Esophagus muscularis mucosa (tissue), 4 donors: ENCODE results near the gene USP38. TPM values are rescaled to one million over a fixed set of nuclear protein-coding genes. Genes with fewer than 3 reads are reported as not detected.

Experiments
- DNase-seq: peaks from one replicate; pipeline ENCODE4 v3.0.0-alpha.2; 2017; ENCODE audit errors: extremely low spot score
- H3K27ac ChIP-seq, 4 donors: fragments of 200-600 bp; sonication (generic); replicated peaks in 1 of 4; 1 replicate in 3 of 4; 2 replicates in 1 of 4; pipeline ENCODE4 v1.5.1; 2016 to 2019; ENCODE audit warnings: mild to moderate bottlenecking in 1 of 4
- H3K27me3 ChIP-seq, 4 donors: fragments of 200-600 bp; sonication (generic); one replicate each; pipeline versions ENCODE4 v1.5.1 to v1.6.0; 2016 to 2019
- H3K36me3 ChIP-seq, 4 donors: fragments of 200-600 bp; sonication (generic); one replicate each; pipeline ENCODE4 v1.5.1; 2016 to 2019
- H3K4me1 ChIP-seq, 4 donors: fragments of 200-600 bp; sonication (generic); one replicate each; pipeline ENCODE4 v1.5.1; 2016 to 2019
- H3K4me3 ChIP-seq, 4 donors: fragments of 200-600 bp; sonication (generic); 1 replicate in 2 of 4; 2 replicates in 2 of 4; pipeline ENCODE4 v1.5.1; 2016 to 2019; ENCODE audit warnings: mild to moderate bottlenecking in 4 of 4, moderate library complexity in 1 of 4
- H3K9me3 ChIP-seq, 4 donors: fragments of 200-600 bp; sonication (generic); 1 replicate in 3 of 4; 2 replicates in 1 of 4; pipeline ENCODE4 v1.5.1; 2016 to 2019
- EP300 ChIP-seq: sonication (generic); formaldehyde crosslinking; IDR thresholded peaks from one replicate; pipeline ENCODE4 v1.6.1; 2017; ENCODE audit warnings: antibody characterized with exemption
- POLR2A ChIP-seq: fragments of 450-650 bp; IDR thresholded peaks from one replicate; pipeline ENCODE4 v1.6.1; 2017; ENCODE audit warnings: antibody characterized with exemption, moderate library complexity, mild to moderate bottlenecking, low read depth
- POLR2AphosphoS5 ChIP-seq, 2 donors: sonication (generic); formaldehyde crosslinking; IDR thresholded peaks; one replicate each; pipeline ENCODE4 v1.6.1; 2017; ENCODE audit warnings: antibody characterized with exemption in 2 of 2
- WGBS: methylation state at CpG from one replicate; pipeline ENCODE4 v1.1.5; 2018; 5-methylcytosine and 5-hydroxymethylcytosine counted together
- intact Hi-C: fragments of 100-400 bp; cut with DNase I; formaldehyde crosslinking; loops from one replicate; pipeline ENCODE4 v1.15.1; 2023
- total RNA-seq, 4 donors: library from RNA; depleted of rRNA; stranded (reverse); fragments of >200 nt; gene quantifications; one replicate each; pipeline versions ENCODE4 v1.1.0 to v1.2.1, GENCODE V29; 2016
- TF ChIP-seq, protein P1 (sequence below), 3 experiments: fragments of 200-600 bp in 2 of 3; fragments of 450-650 bp in 1 of 3; sonication (generic) in 2 of 3; IDR thresholded peaks; one replicate each; pipeline ENCODE4 v1.5.1; 2017 to 2019; ENCODE audit warnings: antibody characterized with exemption in 3 of 3, mild to moderate bottlenecking in 2 of 3, moderate library complexity in 1 of 3

The USP38 gene
- total RNA-seq, 4 donors from 2014 or later, result 16.6 to 25.5 (median 23.3) TPM

DNA sequence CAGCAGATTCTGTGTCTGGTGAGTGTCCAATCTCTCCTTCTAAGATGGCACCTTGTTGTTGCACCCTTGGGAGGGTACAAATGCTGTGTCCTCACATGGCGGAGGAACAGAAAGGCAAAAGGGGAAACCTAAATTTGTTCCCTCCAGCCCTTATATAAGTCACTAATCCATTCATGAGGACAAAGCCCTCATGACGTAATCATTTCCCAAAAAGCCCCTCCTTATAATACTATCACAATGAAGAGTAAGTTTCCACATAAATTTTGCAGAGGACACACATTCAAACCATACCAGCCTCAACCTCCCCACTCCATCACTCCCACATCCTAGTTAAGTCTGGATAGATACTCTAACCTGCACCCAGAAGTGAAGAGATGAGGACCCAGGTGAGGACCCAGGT lies 63.1 kb downstream of the USP38 start:
- H3K27me3 ChIP-seq, result no peaks in the 10 kb centered on the region
- H3K27ac ChIP-seq, result no peak overlapping the region
- intact Hi-C loops, result no loop called here
- no peak overlapping the region for H3K4me3 ChIP-seq
- no peaks in the 10 kb centered on the region for H3K36me3 ChIP-seq
- no peak for TF ChIP-seq EP300
- TF ChIP-seq POLR2A, result no peak
- TF ChIP-seq POLR2AphosphoS5 (IDR thresholded peaks at IDR 0.05), result no peak
- TF ChIP-seq, protein P1, sequence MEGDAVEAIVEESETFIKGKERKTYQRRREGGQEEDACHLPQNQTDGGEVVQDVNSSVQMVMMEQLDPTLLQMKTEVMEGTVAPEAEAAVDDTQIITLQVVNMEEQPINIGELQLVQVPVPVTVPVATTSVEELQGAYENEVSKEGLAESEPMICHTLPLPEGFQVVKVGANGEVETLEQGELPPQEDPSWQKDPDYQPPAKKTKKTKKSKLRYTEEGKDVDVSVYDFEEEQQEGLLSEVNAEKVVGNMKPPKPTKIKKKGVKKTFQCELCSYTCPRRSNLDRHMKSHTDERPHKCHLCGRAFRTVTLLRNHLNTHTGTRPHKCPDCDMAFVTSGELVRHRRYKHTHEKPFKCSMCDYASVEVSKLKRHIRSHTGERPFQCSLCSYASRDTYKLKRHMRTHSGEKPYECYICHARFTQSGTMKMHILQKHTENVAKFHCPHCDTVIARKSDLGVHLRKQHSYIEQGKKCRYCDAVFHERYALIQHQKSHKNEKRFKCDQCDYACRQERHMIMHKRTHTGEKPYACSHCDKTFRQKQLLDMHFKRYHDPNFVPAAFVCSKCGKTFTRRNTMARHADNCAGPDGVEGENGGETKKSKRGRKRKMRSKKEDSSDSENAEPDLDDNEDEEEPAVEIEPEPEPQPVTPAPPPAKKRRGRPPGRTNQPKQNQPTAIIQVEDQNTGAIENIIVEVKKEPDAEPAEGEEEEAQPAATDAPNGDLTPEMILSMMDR (IDR thresholded peaks at IDR 0.05), result no peak
- WGBS, result 95% methylated on average over 2 of the region's 2 CpGs
- H3K4me1 ChIP-seq, result peaks cover 5 to 44% (median 32%) of the 10 kb centered on the region in 4 donors
- DNase-seq, result no peak
- no peaks in the 10 kb centered on the region for H3K9me3 ChIP-seq

DNA sequence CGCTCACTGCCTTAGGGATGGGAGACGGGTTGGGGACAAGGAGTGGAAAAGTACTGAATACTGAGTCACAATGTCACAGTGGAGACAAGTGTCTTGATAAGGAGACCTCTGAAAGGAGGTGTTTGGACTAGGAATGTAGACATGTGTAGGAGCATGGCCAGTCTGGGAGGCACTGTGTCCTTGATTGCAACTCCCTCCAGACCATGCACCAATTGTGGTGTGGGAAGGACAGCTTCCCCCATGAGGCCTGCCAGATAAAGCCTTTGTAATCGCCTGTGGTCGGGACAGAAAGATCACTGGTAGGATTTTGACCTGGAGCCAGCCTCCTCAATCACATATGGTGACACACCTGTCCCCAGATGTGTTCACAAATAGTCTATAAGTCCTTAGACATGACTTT lies 64.1 kb downstream of the USP38 start:
- no peak for DNase-seq
- no peaks in the 10 kb centered on the region for H3K9me3 ChIP-seq
- H3K27me3 ChIP-seq, result no peaks in the 10 kb centered on the region
- intact Hi-C loops, result no loop called here
- no peak overlapping the region for H3K4me3 ChIP-seq
- no peaks in the 10 kb centered on the region for H3K36me3 ChIP-seq
- WGBS, result 95% methylated on average over 4 of the region's 4 CpGs
- no peak for TF ChIP-seq POLR2A
- TF ChIP-seq POLR2AphosphoS5 (IDR thresholded peaks at IDR 0.05), result no peak
- TF ChIP-seq EP300, result no peak
- TF ChIP-seq, protein P1 (IDR thresholded peaks at IDR 0.05), result no peak
- H3K4me1 ChIP-seq, result peaks cover 5 to 35% (median 28%) of the 10 kb centered on the region in 4 donors
- no peak overlapping the region for H3K27ac ChIP-seq

DNA sequence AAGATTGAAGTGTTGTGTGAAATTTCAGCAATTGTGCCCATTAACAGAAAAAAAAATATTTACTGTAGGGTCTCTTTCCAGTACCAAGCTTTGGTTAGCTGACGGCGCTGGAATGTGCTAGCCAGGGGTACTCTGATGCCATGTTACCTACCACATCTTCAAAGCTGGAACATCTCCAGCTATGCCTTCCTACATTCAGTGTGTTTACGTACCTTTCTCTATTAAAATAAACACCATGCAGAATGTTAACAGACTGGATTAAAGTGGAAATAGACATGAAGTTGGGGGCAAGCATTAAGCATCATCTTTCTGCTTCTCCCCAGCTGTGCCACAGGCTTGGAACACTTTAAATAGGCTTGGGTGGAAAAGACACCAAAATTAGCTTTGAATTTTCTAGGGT lies 65.9 kb downstream of the USP38 start:
- peaks cover 5 to 37% (median 30%) of the 10 kb centered on the region in 4 donors for H3K4me1 ChIP-seq
- no peak overlapping the region for H3K4me3 ChIP-seq
- H3K27ac ChIP-seq, result peak overlapping the region; percentile 0 to 67 (median 60)
- H3K27me3 ChIP-seq, result no peaks in the 10 kb centered on the region
- no peaks in the 10 kb centered on the region for H3K36me3 ChIP-seq
- 52% methylated on average over 3 of the region's 3 CpGs for WGBS
- no peak for DNase-seq
- no peaks in the 10 kb centered on the region for H3K9me3 ChIP-seq
- TF ChIP-seq EP300 (no peak), POLR2AphosphoS5 (IDR thresholded peaks at IDR 0.05) (no peak), POLR2A (no peak)
- TF ChIP-seq, protein P1 (IDR thresholded peaks at IDR 0.05), result no peak
- intact Hi-C loops, result loop anchor here (5.0 kb wide), 1 partner anchor 42 kb away; no protein-coding TSS in a partner anchor

DNA sequence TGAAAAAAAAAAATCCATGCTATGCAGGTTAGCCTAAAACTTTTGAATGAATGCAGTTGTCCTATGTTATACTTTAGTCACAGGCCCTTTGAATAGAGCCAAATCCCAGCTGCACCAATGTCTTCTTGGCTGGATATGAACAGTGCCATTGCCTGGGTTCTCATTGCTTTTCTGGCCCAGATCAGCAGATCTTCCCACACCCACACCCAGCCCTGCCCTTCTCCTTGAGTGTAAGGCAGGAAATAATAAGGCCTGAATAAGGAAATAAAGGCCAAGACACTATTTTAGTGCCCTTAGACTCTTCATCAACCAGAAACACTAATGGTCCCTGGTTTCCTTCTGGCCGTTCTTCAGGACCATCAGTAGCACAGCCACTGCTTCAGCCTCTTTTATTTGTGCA lies 66.6 kb downstream of the USP38 start:
- WGBS, result 50% methylated on average over 1 of the region's 1 CpG
- TF ChIP-seq, protein P1 (IDR thresholded peaks at IDR 0.05), result no peak
- intact Hi-C loops, result loop anchor here (5.0 kb wide), 1 partner anchor 41 kb away; no protein-coding TSS in a partner anchor
- no peaks in the 10 kb centered on the region for H3K36me3 ChIP-seq
- no peak for DNase-seq
- H3K4me1 ChIP-seq, result peaks cover 5 to 37% (median 30%) of the 10 kb centered on the region in 4 donors
- H3K4me3 ChIP-seq, result no peak overlapping the region
- no peaks in the 10 kb centered on the region for H3K9me3 ChIP-seq
- H3K27ac ChIP-seq, result peak overlapping the region; percentile 24 to 67 (median 60)
- no peaks in the 10 kb centered on the region for H3K27me3 ChIP-seq

DNA sequence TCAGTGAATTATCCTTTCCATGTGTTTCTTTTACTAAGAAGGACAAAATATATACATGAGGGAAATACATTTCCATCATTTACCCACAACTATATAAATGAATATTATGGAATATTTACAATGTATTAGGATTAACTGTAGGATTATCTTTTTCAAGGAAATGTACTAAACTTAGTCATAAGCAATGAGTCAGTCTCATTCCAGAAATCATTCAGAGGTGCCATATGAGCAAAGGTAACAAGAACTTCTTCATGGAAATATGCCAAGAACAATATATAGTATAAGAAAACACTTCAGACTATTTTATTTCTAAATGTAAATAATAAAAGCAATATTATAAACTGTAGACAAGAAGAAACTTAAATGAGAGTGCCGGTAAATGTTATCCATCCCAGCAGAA lies 67.1 kb downstream of the USP38 start:
- DNase-seq, result no peak
- no peaks in the 10 kb centered on the region for H3K27me3 ChIP-seq
- H3K27ac ChIP-seq, result peak overlapping the region; percentile 24 to 67 (median 60)
- WGBS, result 4% methylated on average over 1 of the region's 1 CpG
- H3K36me3 ChIP-seq, result no peaks in the 10 kb centered on the region
- peaks cover 5 to 37% (median 30%) of the 10 kb centered on the region in 4 donors for H3K4me1 ChIP-seq
- intact Hi-C loops, result loop anchor here (5.0 kb wide), 1 partner anchor 41 kb away; no protein-coding TSS in a partner anchor
- H3K4me3 ChIP-seq, result no peak overlapping the region
- TF ChIP-seq EP300 (no peak), POLR2A (no peak), POLR2AphosphoS5 (IDR thresholded peaks at IDR 0.05) (no peak)
- TF ChIP-seq, protein P1 (IDR thresholded peaks at IDR 0.05), result no peak
- no peaks in the 10 kb centered on the region for H3K9me3 ChIP-seq
